T-helper 1 cell treated with Interleukin-12 subunit alpha and Interleukin-12 subunit beta and Interleukin-4 antibody, amounts not matched to agents 30 ng/mL and 1 ng/mL, for 36 hours (primary cell): ENCODE measurements around the gene PARP15. TPM values are rescaled to one million over a fixed set of nuclear protein-coding genes. Genes with fewer than 3 reads are reported as not detected.
"Not testable (repeated sequence)": the region's sequence is repeated elsewhere in the genome, so short reads cannot be mapped to it uniquely, and the experiment has no call there.

Experiments
- intact Hi-C: fragments of 100-400 bp; cut with micrococcal nuclease; formaldehyde crosslinking; loops from one replicate; pipeline ENCODE4 v1.15.1; 2024
- total RNA-seq: library from RNA; stranded (reverse); gene quantifications from 2 replicates; pipeline ENCODE4 v1.2.3, GENCODE V29; 2022

Gene PARP15
- total RNA-seq, 1 donor from 2014 or later, result 43.5 TPM

GRCh38 chr3:122609798-122610559 is 32.5 kb downstream of the PARP15 start:
- intact Hi-C loops, result loop anchor here (1.0 to 2.0 kb wide), 11 partner anchors 33 to 950 kb away; partner anchors contain the start of genes DTX3L, HCLS1, KPNA1 and PARP15

- intact Hi-C loops, result no loop called here
These were observed 35.2 kb downstream of the PARP15 start for GRCh38 chr3:122612696-122613095.

DNA sequence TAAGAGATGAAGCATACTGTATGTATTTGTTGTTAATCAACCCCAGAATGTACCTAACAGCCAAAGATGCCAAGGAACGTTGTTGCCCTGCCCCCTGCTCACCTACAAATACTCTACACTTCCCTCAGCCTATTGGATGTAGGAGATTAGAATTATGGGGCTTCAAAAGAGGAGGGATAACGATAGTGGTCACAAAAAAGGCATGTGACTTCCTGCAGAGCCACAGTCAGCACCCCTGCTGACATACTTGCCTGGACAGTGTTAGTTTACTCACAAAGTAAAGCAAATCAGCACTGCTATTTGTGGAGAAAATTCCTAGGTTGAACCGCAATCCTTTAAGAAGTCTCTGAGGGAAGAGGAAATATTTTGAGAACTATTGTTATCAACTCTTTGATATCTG is 37.9 kb downstream of the PARP15 start:
- intact Hi-C loops, result no loop called here

- intact Hi-C loops, result no loop called here
These were observed 41.2 kb downstream of the PARP15 start for GRCh38 chr3:122618614-122619013.

DNA sequence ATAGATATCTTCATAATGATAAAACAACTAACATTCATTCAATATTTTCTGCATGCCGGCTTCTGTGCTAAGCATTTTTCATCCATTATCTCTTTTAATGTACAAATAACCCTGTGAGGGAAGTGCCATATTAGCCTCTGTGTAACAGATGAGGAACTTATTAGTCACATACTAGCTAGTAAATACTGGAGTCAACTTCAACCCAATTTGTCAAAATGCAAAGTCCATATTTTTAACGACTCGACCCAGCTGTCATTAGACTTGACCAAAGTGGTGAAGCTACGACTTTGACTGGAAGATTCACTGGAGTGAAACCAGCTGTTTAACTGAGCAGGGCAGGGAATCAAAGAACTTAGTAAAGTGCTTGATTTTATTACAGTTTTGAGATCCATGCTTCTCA is 41.6 kb downstream of the PARP15 start:
- intact Hi-C loops, result no loop called here

DNA sequence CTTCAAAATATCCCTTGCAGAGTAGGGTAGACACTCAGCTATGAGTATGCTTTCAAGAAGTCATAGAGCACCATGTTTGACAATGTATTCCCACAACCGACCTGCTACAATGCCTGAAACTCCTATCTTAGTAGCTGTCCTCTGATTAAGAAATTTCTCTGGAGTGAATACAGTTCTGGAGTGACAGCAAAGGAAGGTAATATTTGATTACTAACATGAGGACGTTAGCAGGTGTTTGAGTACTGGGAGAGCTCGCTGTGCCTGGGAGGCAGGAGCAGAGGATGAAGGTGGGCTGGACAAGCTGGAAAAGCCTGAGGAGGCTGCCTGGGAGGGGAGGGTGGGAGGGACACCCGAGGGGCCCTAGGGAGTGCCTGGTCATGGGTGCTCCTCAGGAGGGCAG is 42.9 kb downstream of the PARP15 start:
- intact Hi-C loops, result no loop called here

DNA sequence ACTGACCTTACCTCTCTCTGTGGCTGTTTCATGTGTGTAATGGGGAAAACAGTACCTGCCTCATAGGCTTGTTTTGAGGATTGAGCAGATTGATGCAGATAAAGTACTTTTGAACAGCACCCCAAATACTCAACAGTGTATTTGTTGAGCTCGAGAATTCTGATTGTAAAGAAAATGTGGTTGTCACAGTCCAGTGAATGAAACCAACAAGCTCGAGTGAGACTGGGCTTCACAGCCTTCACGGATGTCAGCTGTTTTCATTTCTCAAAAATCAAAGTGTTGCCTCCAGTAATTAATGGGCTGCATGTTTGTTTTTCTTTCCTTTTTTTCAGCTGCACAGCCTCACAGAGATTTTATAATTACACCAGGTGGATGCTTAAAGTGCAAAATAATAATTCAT is 43.7 kb downstream of the PARP15 start:
- intact Hi-C loops, result no loop called here

DNA sequence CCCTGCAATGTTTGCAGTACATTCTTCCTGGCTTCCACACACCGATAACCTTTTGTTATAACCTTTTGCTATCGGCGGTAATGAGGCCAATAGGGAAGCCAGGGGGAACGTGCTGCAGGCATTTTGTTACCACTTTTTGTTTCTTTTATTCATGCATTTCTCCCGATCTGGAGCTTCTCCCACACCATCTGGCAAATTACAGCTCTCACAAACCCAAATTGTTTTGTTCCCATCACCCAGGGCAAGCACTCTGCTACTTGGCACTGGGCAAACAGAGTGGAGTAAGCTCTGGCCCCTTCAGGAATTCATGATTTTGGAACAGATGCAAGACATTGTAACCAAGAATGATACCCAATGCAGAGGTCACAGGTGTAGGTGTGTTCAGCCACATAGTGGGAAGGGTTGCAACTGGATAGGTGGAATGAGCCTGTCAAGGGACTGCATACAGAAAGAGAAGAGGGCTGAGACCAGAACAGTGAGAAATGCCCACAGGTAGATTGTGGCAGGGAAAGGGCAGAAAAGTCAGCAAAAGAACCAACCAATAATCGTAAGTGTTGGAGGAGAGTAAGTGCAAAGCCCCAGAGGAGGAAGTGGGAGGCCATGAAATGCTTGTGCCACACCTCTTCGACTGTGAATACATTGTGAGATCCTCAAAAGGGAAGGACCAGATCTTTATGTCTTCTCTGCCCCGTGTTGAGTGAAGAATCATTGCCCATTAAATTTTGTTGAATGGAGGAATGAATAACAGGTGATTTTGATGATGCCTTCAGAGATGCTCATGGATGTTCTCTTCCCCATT is 45.8 kb downstream of the PARP15 start:
- intact Hi-C loops, result no loop called here

DNA sequence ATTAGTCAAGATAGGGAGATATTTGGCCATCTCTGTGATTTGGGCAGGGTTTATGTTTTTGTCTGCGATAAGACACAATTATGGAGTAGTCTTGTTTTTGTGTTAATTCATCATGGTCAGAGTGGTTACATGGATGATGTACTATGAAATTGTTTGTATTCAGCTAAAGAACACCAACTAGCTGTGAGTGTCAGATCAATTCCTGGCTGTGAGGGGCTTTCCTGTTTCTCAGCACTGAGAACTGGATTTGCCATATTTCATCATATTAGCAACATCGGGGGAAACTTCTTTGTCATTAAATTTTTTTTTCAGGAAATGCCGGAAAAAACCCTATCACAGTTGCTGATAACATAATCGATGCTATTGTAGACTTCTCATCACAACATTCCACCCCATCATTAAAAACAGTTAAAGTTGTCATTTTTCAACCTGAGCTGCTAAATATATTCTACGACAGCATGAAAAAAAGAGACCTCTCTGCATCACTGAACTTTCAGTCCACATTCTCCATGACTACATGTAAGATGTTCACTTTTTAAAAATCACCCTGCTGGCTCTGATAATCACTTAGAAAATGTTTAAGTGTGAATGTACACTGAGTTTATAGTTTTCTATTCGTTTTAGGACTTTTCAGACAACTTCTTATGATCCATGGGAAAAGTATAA is 49.2 kb downstream of the PARP15 start:
- intact Hi-C loops, result no loop called here

DNA sequence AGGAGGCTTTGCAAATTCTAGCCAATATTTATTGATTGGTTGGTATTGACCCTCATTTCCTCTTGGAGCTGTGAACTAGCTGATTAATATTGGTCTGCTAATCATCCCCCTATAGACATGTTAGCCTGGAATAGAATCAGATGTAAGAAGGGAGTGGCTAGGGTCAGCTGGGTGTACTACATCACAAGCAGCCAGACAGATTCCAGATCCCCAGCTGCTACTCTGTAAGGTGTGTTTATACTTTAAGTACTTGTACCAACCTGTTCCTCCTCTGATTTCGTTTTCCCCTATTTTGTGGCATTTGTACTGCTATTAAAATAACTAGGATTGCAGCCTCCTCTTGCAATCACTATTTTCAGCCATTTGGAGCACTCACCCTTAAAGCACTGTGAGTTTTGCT is 49.9 kb downstream of the PARP15 start:
- intact Hi-C loops, result no loop called here

GRCh38 chr3:122628567-122628966 is 51.1 kb downstream of the PARP15 start:
- intact Hi-C loops, result no loop called here

GRCh38 chr3:122629763-122630162 is 52.3 kb downstream of the PARP15 start:
- intact Hi-C loops, result no loop called here

GRCh38 chr3:122635789-122636188 is 58.3 kb downstream of the PARP15 start:
- intact Hi-C loops, result no loop called here

- intact Hi-C loops, result no loop called here
These were observed 59.2 kb downstream of the PARP15 start for GRCh38 chr3:122636697-122637096.

GRCh38 chr3:122640437-122640999 is 63.1 kb downstream of the PARP15 start:
- intact Hi-C loops, result no loop called here

DNA sequence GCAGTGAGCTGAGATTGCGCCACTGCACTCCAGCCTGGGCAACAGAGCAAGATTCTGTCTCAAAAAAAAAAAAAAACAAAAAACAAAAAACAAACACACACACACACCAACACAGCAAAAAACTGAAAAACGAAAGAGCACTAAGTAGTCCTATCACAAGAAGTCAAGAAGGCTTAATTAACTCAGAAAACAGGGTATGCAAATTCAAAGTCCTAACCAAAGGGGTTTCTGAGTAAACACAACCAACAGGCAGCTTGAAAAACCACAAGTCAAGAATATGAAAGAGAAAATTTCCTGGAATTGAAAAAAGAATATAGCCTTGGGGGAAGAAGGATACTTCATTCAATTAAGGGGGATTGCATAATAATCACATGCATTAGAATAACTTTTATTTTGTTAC is 65.5 kb downstream of the PARP15 start:
- intact Hi-C loops, result loop anchor here (1.0 to 2.0 kb wide), 4 partner anchors 26 to 78 kb away; partner anchors contain the start of genes DTX3L and PARP9

- intact Hi-C loops, result no loop called here
These were observed 68.9 kb downstream of the PARP15 start for GRCh38 chr3:122646146-122646988.

GRCh38 chr3:122651233-122651907 is 73.9 kb downstream of the PARP15 start:
- intact Hi-C loops, result not testable (repeated sequence)

DNA sequence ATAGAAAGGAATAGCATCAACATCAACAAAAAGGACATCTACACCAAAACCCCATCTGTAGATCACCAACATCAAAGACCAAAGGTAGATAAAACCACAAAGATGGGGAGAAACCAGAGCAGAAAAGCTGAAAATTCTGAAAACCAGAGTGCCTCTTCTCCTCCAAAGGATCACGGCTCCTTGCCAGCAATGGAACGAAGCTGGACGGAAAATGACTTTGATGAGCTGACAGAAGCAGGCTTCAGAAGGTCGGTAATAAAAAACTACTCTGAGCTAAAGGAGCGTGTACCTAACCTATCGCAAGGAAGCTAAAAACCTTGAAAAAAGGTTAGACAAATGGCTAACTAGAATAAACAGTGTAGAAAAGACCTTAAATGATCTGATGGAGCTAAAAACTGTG is 74.5 kb downstream of the PARP15 start:
- intact Hi-C loops, result not testable (repeated sequence)

- intact Hi-C loops, result not testable (repeated sequence)
These were observed 80.9 kb downstream of the PARP15 start for GRCh38 chr3:122658336-122658735.
